Suprapubic skin (tissue), 4 donors: Measurements from ENCODE around the gene PRPSAP2.

Source experiments
- CTCF ChIP-seq, 2 donors: fragments of 200-600 bp in 1 of 2; fragments of 450-650 bp in 1 of 2; sonication (generic) in 1 of 2; IDR thresholded peaks; one replicate each; pipeline ENCODE4 v1.5.1; 2016 to 2019; ENCODE audit warnings: antibody characterized with exemption in 2 of 2, mild to moderate bottlenecking in 1 of 2, moderate library complexity in 1 of 2
- POLR2A ChIP-seq, 2 donors: fragments of 450-650 bp; IDR thresholded peaks; one replicate each; pipeline ENCODE4 v1.6.1; 2017; ENCODE audit warnings: antibody characterized with exemption in 2 of 2, mild to moderate bottlenecking in 2 of 2, moderate library complexity in 2 of 2
- POLR2AphosphoS5 ChIP-seq, 3 donors: sonication (generic); formaldehyde crosslinking; IDR thresholded peaks; one replicate each; pipeline ENCODE4 v1.6.1; 2017; ENCODE audit warnings: antibody characterized with exemption in 3 of 3

- no peak for TF ChIP-seq CTCF (IDR thresholded peaks at IDR 0.05)
- no peak for TF ChIP-seq POLR2AphosphoS5 (IDR thresholded peaks at IDR 0.05)
- TF ChIP-seq POLR2A (IDR thresholded peaks at IDR 0.05), result no peak
Observed at GRCh38 chr17:18937981-18938691, 80.2 kb downstream of the PRPSAP2 start.
